Measurements from ENCODE around the gene VAT1L.

DNA sequence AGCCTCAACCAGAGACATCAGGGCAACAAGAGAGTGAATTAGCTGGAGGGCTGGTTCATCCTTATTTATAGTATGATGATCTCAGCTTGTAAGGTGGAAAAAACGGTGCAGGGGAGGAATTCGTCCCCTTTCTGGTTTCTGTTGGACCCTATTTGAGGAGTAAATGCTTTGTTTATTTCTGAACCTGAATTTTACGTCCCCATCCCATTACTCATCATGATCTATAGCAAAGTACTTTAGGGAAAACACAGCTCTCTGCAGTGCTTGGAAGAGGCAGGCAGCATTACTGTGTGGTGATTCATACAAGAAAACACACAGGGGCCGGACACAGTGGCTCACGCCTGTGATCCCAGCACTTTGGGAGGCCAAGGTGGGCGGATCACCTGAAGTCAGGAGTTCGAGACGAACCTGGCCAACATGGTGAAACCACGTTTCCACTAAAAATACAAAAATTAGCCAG is 8.0 kb upstream of the VAT1L start:
- TF ChIP-seq, protein P1, sequence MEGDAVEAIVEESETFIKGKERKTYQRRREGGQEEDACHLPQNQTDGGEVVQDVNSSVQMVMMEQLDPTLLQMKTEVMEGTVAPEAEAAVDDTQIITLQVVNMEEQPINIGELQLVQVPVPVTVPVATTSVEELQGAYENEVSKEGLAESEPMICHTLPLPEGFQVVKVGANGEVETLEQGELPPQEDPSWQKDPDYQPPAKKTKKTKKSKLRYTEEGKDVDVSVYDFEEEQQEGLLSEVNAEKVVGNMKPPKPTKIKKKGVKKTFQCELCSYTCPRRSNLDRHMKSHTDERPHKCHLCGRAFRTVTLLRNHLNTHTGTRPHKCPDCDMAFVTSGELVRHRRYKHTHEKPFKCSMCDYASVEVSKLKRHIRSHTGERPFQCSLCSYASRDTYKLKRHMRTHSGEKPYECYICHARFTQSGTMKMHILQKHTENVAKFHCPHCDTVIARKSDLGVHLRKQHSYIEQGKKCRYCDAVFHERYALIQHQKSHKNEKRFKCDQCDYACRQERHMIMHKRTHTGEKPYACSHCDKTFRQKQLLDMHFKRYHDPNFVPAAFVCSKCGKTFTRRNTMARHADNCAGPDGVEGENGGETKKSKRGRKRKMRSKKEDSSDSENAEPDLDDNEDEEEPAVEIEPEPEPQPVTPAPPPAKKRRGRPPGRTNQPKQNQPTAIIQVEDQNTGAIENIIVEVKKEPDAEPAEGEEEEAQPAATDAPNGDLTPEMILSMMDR (IDR thresholded peaks at IDR 0.05; ENCODE audit: poor library complexity), result no peak
- no peak for TF ChIP-seq EZH2phosphoT487 (IDR thresholded peaks at IDR 0.05; ENCODE audit: low read depth, severe bottlenecking, unreplicated experiment)
